Muscle of arm (tissue), 12 donors: ENCODE results near the gene ZNF853. TPM values are rescaled to one million over a fixed set of nuclear protein-coding genes. Genes with fewer than 3 reads are reported as not detected.
"Not testable (repeated sequence)": the region's sequence is repeated elsewhere in the genome, so short reads cannot be mapped to it uniquely, and the experiment has no call there.

Experiments used
- DNase-seq: peaks from one replicate; pipeline ENCODE4 v3.0.0-alpha.2; 2013
- polyA plus RNA-seq, 12 donors: library from polyadenylated mRNA; unstranded; fragments of 120-200 nt; gene quantifications; one replicate each; pipeline ENCODE4 v1.2.1, GENCODE V29; 2013; ENCODE audit not compliant: insufficient read length in 12 of 12

ZNF853 gene
- polyA plus RNA-seq, 12 donors = 11.2 to 18.5 (median 14.0) TPM; not detected in 1

DNA sequence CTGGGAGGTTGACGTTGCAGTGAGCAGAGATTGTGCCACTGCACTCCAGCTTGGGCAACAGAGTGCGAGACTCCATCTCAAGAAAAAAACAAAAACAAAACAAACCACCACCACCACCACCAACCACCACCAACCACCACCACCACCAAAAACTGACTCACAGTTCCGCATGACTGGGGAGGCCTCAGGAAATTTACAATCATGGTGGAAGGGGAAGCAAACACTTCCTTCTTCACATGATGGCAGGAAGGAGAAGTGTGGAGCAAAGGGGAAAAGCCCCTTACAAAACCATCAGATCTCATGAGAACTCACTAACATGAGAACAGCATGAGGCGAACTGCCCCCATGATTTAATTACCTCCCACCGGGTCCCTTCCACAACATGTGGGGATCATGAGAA is 19.6 kb downstream of the ZNF853 start:
- not testable (repeated sequence) for DNase-seq

DNA sequence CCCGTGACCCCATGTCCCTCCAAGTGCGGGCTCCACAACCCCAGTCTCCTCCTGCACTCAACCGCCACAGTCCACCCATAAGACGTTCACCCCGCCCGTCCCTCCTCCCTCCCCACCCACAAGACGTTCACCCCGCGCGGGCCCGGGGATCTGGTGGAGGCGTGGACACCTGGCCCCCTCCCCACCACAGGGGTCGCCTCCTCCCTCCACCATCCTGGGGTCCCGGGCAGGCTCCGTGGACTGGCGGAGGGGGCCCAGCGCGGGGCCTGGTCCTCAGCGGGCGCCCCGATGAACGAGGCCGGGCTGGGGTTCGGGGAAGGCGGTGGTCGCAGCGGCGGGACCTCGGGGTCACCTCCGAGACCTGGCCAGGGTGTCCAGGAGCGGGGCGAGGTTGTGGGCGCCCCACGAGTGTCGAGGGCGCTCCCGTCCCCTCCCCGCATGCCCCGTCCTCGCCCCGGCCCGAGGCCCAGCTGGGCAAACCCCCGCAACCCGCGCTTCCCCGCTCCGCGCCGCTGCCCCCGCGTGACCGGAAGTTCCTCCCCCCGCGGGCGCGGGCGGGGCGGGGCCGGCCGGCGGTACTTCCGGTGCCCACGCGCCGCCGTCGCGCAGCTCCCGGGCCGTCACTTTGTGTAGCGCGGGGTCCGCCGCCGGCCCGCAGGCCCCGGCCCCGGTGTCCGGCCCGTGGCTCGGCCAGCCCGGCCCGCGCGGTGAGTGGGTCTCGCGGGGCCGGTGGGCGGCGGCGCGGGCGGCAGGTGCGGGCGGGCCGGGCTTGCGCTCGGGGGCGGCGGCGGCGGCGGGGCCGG is 21.5 kb downstream of the ZNF853 start, which contains the start of gene ZNF316:
Gene ZNF316 (plus strand): TSS at position 578 of the 803 bp plus-strand sequence. CDS start 5,092 bp downstream, outside the sequence.
- no peak for DNase-seq

DNA sequence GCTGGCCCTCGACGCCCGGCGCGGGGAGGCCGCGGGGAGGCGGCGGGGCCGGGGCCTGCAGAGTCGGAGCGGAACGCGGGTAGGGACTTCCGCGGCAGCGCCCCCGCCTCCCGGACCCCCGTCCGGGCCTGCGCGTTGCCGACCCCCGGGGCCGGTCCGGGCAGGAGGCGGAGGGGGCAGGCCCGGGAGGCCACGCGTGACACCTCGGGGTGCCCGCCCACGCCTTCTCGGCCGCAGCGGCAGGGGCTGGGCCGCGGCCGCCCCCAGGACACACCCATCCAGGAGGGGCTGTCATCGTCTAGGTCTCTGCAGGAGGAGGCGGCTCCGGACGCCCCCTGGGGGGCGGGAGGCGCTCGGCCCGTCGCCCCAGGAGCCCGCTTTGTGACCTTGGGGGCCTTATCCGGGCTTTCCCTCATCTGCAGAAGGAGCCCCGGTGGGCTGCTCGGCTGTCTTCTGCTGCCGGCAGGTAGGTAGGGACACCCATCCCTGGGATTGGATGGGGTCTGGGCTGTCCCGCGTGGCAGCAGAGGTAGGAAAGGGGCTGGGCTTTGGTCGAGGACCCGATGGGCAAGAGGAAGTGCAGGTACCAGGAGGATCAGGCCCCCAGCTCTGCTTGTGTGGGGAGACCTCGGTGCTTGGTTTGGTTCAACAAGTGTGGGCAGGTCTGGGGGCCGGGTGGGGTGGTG is 22.3 kb downstream of the ZNF853 start:
- DNase-seq = no peak

DNA sequence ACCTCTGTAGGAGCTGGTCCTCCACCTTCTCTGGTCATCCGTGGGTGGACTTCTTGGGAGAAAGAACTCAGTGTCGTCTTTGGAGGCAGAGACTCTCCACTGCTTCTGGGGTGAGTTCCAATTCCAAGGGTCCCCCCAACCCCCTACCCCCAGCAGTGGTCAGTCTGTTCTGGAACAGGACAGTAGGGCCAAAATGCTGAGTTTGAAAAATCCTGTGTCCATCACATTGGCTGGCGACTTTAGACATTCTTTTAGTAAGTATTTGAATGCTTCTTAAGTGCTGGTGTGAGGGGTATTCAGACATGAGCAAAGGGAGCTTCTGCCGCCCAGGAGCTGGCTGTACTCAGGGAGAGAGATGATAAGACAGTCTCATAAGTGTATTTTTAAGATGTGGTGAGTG is 23.6 kb downstream of the ZNF853 start:
- DNase-seq = no peak

DNA sequence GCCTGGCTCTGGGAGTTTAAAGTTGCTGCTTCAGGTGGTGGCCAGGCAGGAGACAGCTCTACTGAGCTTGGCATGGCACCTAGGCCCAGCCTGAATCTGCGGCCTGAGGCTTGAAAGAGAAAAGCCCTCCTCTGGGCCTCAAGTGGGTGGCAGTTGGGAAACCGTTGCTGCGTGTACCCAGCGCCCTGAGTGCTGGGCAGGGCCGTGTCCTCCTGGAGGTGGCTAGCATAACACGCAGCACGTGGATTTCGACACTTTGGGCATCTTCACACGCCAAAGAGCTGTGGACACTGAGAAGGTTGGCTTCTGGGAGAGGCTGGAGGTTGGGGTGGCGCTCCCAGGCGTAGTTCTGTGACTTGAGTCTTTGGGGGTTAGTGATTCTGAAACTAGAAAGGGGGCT is 24.2 kb downstream of the ZNF853 start:
- no peak for DNase-seq

DNA sequence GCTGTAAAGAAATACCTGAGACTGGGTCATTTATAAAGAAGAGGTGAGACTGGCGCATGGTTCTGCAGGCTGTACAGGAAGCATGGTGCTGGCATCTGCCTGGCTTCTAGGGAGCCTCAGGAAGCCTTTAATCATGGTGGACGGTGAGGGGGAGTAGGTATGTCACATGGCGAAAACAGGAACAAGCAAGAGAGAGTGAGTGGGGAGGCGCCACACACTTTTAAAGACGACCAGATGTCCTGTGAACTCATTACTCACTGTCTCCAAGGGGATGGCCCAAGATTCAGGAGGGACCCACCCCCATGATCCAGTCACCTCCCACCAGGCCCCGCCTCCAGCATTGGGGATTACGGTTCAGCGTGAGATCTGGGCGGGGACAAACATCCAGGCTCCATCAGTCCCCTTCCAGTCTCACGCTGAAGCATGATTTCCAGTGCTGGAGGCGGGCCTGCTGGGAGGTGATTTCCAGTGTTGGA is 24.9 kb downstream of the ZNF853 start:
- DNase-seq = no peak

DNA sequence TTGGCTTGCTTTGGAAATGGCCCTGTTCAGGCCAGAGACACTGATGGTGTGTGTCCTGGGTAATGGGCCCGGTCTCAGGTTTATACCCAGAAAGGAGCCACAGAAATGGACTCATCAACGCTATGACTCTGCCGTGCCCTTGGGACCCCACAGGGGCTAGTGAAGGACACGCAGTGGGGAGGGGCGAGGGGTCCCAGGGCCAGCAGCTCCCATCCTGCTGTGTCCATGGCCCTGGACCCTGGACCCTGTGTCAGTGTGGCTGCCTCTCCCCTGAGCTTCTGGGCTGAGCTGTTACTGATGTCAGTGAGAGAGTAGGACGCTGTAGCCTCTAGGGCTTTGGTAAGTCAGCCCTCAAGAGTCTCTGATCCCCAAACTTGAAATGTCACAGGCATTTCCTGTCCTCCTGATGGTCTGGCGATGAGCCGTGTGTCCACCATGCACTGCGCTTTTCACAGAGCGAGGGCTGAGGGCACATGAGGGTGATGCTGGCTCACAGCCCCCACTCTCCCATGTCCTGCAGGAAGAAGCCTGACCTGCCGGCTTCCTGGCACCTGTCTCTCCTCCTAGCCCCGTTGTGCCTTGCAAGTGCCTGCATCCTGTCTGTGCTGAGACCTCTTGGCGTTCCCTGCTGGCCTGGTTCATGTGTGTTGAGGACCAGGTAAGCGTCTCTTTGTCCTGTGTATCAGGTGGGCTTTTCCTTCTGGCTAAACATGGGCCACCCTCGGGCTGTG is 26.1 kb downstream of the ZNF853 start:
- DNase-seq = no peak

DNA sequence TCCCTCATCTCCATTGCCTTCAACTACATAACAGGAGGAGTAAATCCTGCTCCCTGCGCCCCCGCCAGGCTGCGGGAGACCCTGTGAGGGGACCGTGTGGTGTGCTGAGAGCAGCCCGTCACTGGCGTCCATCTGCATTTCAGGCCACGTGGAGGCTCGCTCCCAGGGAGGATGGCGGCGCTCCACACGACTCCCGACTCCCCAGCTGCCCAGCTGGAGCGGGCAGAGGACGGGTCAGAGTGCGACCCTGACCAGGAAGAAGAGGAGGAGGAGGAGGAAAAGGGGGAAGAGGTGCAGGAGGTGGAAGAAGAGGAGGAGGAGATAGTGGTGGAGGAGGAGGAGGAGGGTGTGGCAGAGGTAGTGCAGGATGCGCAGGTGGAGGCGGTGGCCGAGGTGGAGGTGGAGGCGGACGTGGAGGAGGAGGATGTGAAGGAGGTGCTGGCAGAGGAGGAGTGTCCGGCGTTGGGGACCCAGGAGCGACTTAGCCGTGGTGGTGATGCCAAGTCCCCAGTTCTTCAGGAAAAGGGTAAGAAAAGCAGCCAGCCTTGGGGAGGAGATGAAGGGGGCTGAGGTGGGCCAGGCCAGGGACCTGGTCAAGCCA is 26.9 kb downstream of the ZNF853 start:
- DNase-seq = no peak

DNA sequence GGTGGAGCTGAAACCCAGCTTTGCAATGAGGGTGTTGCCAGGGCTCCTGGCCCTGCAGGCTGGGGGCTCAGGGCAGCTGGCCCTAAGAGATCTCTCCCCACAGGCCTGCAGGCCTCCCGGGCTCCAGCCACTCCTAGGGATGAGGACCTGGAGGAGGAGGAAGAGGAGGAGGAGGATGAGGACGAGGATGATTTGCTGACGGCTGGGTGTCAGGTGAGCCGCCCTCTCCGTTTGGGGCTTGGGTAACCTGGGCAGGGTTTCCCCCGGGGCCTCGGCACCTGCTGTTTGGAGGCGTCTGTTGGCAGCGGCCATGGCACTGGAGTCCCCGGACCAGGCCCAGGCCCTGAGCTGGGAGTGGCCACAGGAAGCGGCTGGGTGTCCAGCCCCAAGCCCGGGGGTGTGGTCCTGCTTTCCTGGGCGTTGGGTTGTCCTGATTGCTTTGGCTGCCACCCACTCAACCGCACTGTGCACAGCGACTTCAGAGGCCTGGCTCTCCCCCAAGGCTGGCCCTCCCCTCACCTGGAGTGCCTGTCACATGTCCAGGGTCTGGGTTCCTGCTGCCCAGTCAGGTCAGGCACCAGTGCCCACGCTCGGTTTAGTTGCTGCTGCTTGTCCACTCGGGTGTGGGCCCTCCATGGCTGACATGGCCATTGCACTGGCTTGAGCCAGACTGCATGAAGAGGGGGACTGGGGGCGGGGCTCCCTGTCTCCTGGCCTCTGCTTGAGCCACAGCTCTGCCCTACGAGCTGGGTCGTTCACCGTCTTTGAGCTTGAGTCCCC is 27.6 kb downstream of the ZNF853 start:
- no peak for DNase-seq

DNA sequence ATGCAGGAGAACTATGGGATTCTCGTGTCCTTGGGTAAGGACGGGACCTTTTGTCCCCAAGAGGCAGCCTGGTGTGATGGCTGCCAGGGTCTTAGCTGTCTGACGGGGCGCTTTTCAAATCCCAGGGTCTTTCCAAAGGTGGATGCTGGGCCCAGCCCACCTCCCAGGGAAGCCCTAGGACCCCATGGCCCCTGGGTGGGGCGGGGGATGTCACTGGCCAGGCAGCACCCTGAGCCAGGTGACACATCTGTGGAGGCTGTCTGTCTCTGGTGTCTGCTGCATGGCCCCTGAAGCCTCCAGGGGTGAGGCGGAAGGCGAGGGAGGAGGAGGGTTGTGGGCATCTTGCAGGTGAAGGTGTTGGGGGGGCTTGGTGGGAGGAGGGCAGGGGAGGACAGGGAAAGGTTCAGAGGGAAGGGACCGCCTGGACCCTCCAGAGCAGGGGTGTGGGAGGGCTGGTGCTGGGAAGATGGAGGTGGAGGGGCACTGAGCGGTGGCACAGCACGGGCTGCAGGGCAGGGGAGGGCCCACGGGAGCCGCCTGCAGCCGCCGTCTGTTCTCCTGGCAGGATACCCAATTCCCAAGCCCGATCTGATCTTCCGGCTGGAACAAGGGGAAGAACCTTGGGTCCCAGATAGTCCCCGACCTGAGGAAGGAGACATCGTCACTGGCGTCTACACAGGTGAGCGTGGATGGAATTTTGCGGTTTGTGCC is 28.7 kb downstream of the ZNF853 start:
- no peak for DNase-seq

DNA sequence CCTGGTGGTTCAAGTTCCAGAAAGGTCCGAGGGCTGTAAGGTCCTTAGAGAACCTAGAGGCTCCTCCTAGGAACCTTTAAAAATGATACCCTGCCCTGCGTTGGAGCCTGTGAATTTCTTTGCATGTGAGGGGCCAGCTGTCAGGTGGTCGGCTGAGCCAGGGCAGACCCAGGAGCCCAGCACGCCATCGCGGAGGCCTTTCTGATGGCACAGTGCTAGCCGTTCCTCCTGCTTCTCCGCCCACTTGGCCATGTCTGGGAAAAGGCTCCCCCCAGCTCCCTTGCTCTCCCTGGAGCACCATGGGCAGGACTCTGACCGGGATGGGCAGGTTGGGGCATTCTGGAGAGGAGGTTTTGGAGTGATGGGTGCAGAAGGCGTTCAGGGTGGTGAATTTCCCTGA is 29.3 kb downstream of the ZNF853 start:
- DNase-seq = no peak

DNA sequence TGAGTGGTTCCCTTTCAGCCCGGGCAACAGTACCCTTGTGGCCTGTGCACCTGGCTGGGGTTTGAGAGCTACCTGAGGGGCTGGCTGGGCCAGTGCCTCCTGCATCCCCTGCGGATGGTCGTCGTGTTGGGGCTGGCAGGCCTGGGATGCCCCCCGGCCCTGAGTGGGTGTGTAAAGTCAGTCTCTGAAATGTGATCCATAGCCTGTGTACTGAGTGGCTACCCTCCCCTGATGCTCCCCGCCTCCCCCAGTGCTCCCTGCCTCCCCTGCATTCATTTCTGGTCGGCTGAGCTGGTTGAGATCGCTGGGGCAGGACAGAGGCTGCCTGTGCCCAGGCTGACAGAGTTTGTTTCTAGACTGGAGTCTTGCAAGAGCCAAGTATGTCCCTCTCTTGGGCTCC is 31.1 kb downstream of the ZNF853 start:
- DNase-seq = no peak

DNA sequence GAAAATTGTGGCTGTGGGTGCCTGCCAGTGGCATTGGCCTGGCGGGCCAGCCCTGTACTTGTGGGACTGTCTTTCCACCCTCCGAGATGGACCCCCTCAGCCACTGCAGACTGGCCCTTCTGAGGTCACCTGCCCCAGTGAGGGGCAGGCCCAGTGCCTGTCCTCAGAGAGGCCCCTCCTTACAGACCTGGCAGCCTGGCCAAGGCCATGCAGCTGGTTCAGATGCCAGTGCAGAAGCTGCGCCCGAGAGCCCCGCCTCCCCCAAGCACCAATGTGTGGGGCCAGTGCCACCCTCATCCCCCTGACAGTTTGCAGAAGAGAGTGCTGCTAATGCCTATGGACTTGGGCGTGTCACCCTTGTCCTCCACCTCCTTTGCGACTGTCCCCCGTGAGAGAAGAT is 31.7 kb downstream of the ZNF853 start:
- DNase-seq = no peak

DNA sequence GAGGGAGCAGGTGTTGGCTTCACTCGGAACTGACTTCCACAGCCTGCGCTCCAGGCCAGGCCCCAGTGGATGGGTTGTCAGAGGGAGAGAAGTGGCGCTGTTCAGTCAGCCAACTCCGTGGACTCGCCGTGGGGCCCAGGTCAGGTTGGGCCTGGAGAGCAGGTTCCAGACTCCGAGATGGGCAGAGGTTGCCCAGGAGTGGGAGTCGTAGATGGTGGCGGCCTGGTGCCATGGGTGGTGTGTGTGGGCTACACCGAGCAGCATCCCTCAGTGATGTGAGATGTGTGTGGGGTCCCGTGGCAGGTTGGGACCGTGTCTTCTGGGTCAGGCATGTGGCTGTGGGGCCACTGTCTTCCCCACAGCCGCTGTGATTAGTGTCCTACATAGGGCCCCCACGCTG is 32.1 kb downstream of the ZNF853 start:
- no peak for DNase-seq

DNA sequence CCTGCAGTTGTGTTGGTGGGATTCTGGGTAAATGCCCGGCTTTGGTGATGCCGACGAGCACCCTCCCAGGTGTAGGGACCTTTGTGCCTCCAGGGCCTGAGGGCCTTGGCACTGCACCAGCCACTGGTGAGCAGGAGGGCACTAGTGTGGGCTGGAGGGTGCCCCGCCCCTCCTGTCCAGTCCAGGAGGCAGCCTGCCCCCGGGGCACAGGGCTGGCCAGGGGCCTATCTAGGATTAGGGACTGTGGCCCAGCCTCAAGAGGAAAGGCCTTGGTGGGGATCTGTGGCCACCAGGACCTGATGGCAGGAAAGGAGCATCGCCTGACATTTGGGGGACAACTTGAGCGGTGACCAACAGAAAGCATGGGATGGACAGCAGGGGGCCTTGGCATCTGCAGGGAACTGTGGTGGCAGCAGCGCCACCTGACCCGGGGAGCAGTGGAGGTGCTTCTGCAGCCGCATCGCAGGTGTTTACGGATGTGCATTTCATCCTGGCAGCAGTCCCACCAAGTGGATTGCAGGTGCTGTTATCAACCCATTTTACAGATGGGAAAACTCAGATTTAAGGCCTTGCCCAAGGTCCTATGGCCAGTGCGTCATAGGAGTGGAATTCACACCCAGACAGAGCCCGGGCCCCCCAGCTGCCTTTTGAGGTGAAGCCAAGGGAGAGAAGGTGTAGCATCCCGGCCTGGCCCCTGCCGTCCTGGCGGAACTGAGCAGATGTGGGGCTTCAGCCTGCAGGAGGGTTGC is 32.8 kb downstream of the ZNF853 start:
- no peak for DNase-seq

DNA sequence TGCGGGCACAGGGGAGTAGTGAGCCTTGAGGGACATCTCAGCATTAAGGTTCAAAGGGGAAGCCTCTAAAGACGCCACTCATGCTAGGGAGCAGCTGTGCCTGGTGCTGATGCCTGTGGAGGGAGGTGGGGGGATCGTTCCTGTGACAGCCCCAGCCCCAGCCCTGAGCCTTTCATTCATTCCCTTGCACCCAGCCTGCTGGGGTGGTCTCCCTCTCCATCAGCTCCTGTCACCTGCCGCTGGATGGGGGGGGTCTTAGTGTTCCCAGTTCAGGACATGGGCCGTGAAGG is 33.4 kb downstream of the ZNF853 start:
- DNase-seq = no peak

DNA sequence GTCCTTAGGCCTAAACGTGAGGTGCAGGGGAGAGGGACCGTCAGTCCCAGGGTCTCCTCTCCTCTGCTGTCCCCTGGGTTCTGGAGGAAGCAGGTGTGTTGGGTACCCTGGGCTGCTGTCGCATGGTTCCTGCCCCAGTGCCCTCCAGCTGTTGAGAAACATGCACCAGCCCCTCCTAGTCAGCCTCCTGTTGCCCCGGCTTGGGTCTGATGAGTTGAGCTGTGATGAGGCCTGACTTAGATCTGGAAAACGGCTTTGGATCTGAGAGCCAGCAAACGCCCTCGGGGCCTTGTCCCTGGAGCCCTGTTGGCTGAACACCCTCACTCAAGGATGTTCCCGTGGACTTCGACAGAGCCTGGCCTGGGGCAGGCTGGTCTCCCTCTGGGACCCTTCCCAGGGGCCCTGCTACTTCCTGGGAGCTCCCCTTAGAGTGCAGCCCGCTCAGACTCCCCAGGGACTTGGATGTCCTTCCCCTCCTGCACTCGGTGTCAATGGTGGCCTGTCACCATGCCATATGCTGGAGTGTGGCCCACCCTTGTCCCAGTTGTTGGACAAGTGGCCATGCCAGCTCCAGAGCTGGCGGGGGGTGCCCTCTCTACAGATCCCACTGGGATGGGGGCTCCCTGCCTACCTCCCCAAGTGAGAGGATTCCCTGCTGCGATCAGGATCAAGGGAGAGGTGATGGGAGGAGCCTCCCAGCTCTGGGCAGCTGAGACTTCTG is 34.0 kb downstream of the ZNF853 start:
- DNase-seq = no peak

DNA sequence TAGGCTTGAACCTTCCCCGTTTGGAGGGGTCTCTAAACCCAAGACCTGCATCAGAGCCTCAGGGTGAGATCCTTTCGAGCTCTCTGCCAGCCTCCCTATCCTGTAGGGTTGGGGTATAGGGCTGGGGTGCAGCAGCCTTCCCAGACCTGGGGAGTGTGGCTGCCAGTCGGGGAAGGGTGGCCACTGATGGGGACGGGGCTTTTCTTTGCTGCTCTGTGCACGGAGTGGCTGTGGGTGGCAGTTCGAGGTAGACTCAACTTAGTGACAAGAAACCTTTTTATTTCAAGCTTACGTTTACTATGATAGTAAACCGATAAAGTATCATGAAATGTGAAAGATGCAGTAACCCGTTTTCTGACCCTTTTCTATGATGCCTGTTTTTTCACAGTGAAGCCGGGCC is 34.7 kb downstream of the ZNF853 start:
- no peak for DNase-seq

DNA sequence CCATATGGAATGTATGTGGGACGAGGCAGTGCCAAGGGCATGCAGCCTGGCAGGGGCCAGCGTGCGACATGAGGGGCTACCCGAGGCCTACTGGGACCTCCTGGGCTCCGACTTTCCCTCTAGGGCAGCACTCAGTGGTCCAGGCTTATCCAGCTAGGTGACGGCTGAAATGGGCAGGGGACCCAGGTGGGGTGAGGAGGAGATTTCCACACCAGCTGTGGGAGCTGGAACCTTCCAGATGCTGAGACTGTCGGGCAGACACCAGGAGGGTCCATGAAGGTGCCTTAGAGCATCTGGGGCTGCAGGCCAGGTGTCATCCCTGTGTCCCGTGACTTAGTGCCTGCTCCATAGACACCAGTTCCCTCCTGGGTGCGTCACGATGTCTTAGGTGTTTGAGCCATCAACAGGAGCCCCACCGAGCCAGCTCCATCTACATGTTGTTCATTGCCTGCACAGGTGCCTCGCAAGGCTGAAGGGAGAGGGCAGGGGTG is 35.2 kb downstream of the ZNF853 start:
- no peak for DNase-seq
